ENCODE data around the gene SERPINB3.
"Not testable (repeated sequence)": the region's sequence is repeated elsewhere in the genome, so short reads cannot be mapped to it uniquely, and the experiment has no call there.

GRCh38 chr18:63658920-63659319 lies 2.8 kb downstream of the SERPINB3 start:
- TF ChIP-seq CTCF (conservative IDR thresholded peaks at IDR 0.05); EZH2 (IDR thresholded peaks at IDR 0.05; ENCODE audit: low read depth): not testable (repeated sequence)
